DOHH2 (cell line): ENCODE data around the gene RASGRP4.

Experiments
- H3F3A ChIP-seq: fragments of 200-600 bp; sonication (generic), shearing (Covaris generic); 2 replicates; pipeline ENCODE4 v1.6.0; 2016; ENCODE audit warnings: antibody characterized with exemption, mild to moderate bottlenecking; ENCODE audit not compliant: control insufficient read depth, insufficient read depth
- H3K27ac ChIP-seq: fragments of 200-600 bp; sonication (generic); 2 replicates; pipeline ENCODE4 v1.5.1; 2014; ENCODE audit warnings: low read depth, mild to moderate bottlenecking, low read length, moderate library complexity
- H3K27me3 ChIP-seq: fragments of 200-600 bp; sonication (generic); 2 replicates; pipeline ENCODE4 v1.6.1; 2014; ENCODE audit warnings: mild to moderate bottlenecking, low read length, mixed read lengths; ENCODE audit not compliant: control insufficient read depth
- H3K36me3 ChIP-seq: fragments of 200-600 bp; sonication (generic); 2 replicates; pipeline ENCODE4 v1.6.1; 2014; ENCODE audit warnings: mild to moderate bottlenecking, low read length, moderate library complexity, mixed read lengths; ENCODE audit not compliant: control insufficient read depth
- H3K4me1 ChIP-seq: fragments of 200-600 bp; sonication (generic); 2 replicates; pipeline ENCODE4 v1.6.1; 2014; ENCODE audit warnings: mild to moderate bottlenecking, low read length, mixed read lengths; ENCODE audit not compliant: control insufficient read depth
- H3K4me2 ChIP-seq: fragments of 200-600 bp; sonication (generic); 2 replicates; pipeline ENCODE4 v1.6.0; 2014; ENCODE audit warnings: mild to moderate bottlenecking, low read length, moderate library complexity
- H3K4me3 ChIP-seq: fragments of 200-600 bp; sonication (generic); 2 replicates; pipeline ENCODE4 v1.5.1; 2014; ENCODE audit warnings: mild to moderate bottlenecking, low read length, mixed read lengths
- H3K79me2 ChIP-seq: fragments of 200-600 bp; sonication (generic); 2 replicates; pipeline ENCODE4 v1.6.1; 2014; ENCODE audit warnings: mild to moderate bottlenecking, low read length, mixed read lengths; ENCODE audit not compliant: control insufficient read depth
- H3K9me2 ChIP-seq: fragments of 200-600 bp; sonication (generic); replicated peaks from 2 replicates; pipeline ENCODE4 v1.6.1; 2014; ENCODE audit warnings: mild to moderate bottlenecking, low read length, mixed read lengths; ENCODE audit not compliant: control insufficient read depth
- H3K9me3 ChIP-seq: fragments of 200-600 bp; sonication (generic); 2 replicates; pipeline ENCODE4 v1.6.1; 2014; ENCODE audit warnings: antibody characterized with exemption, low read length, mixed read lengths; ENCODE audit not compliant: control insufficient read depth, insufficient read depth
- H4K20me1 ChIP-seq: fragments of 200-600 bp; sonication (generic); 2 replicates; pipeline ENCODE4 v1.6.0; 2014; ENCODE audit warnings: low read depth, mild to moderate bottlenecking, antibody characterized with exemption, low read length, moderate library complexity; ENCODE audit not compliant: control insufficient read depth, insufficient read depth
- EZH2phosphoT487 ChIP-seq: fragments of 200-600 bp; sonication (generic); IDR thresholded peaks from 2 replicates; pipeline ENCODE4 v1.6.1; 2017; ENCODE audit warnings: borderline replicate concordance, mild to moderate bottlenecking, antibody characterized with exemption, low read length, moderate library complexity, mixed read lengths
- TF ChIP-seq, protein P1 (sequence below): fragments of 200-600 bp; sonication (generic); IDR thresholded peaks from one replicate; pipeline ENCODE4 v1.5.1; 2014; ENCODE audit warnings: antibody characterized with exemption, mild to moderate bottlenecking, low read depth, low read length; ENCODE audit not compliant: poor library complexity, severe bottlenecking

RASGRP4 gene

DNA sequence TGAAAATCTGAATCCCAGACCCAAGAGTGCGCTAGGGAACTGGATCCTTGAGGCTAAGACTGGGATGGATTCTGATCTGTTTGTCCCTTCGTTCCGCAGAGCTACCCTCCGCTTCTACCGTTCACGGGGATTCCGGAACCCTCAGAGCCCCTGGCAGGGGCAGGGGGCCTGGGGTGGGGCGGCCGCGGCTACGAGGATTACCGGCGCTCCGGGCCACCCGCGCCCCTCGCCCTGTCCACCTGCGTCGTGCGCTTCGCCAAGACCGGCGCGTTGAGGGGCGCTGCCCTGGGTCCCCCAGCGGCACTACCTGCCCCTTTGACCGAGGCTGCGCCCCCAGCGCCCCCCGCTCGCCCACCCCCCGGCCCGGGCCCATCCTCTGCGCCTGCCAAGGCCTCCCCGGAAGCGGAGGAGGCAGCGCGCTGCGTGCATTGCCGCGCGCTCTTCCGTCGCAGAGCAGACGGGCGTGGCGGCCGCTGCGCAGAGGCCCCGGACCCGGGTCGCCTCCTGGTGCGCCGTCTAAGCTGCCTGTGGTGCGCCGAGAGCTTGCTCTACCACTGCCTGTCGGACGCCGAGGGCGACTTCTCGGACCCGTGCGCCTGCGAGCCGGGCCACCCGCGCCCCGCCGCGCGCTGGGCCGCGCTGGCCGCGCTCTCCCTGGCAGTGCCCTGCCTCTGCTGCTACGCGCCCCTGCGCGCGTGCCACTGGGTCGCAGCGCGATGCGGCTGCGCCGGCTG, 30.5 kb downstream of the RASGRP4 start:
- TF ChIP-seq EZH2phosphoT487 = no peak
- H3K9me3 ChIP-seq = no peaks in the 10 kb centered on the region
- no peaks in the 10 kb centered on the region for H3K79me2 ChIP-seq
- H3K36me3 ChIP-seq = no peaks in the 10 kb centered on the region
- no peak overlapping the region for H3K27ac ChIP-seq
- H3K9me2 ChIP-seq = no peaks in the 10 kb centered on the region
- H3K4me2 ChIP-seq = peak overlapping the region; percentile 18; the same call in 1 of the 2 replicates
- H4K20me1 ChIP-seq = no peaks in the 10 kb centered on the region
- H3K4me1 ChIP-seq = no peaks in the 10 kb centered on the region; the same call in 1 of the 2 replicates
- peaks cover 47% of the 10 kb centered on the region for H3K27me3 ChIP-seq
- no peaks in the 10 kb centered on the region for H3F3A ChIP-seq
- H3K4me3 ChIP-seq = no peak overlapping the region

DNA sequence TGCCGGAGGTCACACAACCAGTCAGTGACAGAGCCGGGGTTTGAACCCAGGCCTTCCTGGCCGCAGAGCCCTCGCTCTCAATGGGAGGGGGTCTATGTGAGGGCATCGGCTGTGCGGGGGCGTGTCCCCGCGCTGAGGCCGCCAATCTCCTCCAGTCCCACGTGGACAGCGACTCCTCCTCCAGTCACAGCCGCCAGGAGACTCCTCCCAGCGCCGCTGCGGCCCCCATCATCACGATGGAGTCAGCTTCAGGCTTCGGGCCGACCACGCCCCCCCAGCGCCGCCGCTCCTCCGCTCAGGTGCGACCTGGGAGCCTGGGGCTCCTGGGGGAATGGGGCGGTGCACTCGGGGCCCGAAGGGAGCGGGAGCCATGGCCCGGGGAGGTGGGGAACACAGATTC, 31.5 kb downstream of the RASGRP4 start:
- Histone ChIP-seq H3F3A (no peaks in the 10 kb centered on the region), H3K27me3 (peaks cover 56% of the 10 kb centered on the region), H4K20me1 (no peaks in the 10 kb centered on the region), H3K9me2 (no peaks in the 10 kb centered on the region), H3K4me2 (peak overlapping the region; percentile 27; the same call in 1 of the 2 replicates), H3K4me1 (no peaks in the 10 kb centered on the region; the same call in 1 of the 2 replicates), H3K4me3 (no peak overlapping the region), H3K27ac (no peak overlapping the region), H3K36me3 (no peaks in the 10 kb centered on the region), H3K9me3 (no peaks in the 10 kb centered on the region), H3K79me2 (no peaks in the 10 kb centered on the region)
- TF ChIP-seq, protein P1, sequence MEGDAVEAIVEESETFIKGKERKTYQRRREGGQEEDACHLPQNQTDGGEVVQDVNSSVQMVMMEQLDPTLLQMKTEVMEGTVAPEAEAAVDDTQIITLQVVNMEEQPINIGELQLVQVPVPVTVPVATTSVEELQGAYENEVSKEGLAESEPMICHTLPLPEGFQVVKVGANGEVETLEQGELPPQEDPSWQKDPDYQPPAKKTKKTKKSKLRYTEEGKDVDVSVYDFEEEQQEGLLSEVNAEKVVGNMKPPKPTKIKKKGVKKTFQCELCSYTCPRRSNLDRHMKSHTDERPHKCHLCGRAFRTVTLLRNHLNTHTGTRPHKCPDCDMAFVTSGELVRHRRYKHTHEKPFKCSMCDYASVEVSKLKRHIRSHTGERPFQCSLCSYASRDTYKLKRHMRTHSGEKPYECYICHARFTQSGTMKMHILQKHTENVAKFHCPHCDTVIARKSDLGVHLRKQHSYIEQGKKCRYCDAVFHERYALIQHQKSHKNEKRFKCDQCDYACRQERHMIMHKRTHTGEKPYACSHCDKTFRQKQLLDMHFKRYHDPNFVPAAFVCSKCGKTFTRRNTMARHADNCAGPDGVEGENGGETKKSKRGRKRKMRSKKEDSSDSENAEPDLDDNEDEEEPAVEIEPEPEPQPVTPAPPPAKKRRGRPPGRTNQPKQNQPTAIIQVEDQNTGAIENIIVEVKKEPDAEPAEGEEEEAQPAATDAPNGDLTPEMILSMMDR = no peak
- TF ChIP-seq EZH2phosphoT487 = no peak

DNA sequence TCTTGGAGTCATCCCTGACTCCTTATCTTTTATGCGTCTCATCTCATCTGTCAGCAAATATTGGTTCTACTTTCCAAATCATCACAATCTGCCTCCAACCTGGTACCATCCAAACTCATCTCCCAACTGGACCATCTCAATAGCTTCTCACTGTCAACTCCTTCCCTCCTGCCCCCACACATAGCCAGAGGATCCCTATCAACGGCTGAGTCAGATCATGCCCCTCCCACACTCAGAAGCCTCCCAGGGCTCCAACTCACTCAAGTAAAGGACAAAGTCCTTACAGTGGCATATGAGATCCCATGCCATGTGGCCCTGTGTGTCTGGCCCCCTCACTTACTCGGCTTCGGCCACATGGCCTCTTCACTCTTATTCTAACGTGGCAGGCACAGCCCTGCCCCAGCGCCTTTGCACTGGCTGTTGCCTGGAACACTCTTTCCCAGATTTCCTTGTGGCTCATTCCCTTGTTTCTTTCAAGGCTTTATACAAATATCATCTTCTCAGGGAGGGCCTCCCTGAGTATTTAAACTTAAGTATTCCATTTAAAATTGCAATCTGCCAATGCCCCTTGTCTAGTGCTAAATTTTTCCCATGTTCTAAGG, 33.2 kb downstream of the RASGRP4 start:
- H3K4me3 ChIP-seq = no peak overlapping the region
- H3K27me3 ChIP-seq = peaks cover 70% of the 10 kb centered on the region
- no peak overlapping the region for H3K4me2 ChIP-seq
- H3K9me3 ChIP-seq = no peaks in the 10 kb centered on the region
- no peak overlapping the region for H3K27ac ChIP-seq
- H3K9me2 ChIP-seq = no peaks in the 10 kb centered on the region
- H3K4me1 ChIP-seq = peaks cover 12% of the 10 kb centered on the region
- no peaks in the 10 kb centered on the region for H3K79me2 ChIP-seq
- H3K36me3 ChIP-seq = no peaks in the 10 kb centered on the region
- H3F3A ChIP-seq = no peaks in the 10 kb centered on the region
- TF ChIP-seq, protein P1 = no peak
- TF ChIP-seq EZH2phosphoT487 = no peak
- 0 out of 2 replicates have a peak, but pooled peaks cover 4% of the 10 kb centered on the region for H4K20me1 ChIP-seq
